ENCODE data around the gene NETO1. TPM values are rescaled to one million over a fixed set of nuclear protein-coding genes. Genes with fewer than 3 reads are reported as not detected.

The NETO1 gene
- total RNA-seq, 4 donors from 2014 or later: 0.47 to 7.6 TPM; not detected in 2

DNA sequence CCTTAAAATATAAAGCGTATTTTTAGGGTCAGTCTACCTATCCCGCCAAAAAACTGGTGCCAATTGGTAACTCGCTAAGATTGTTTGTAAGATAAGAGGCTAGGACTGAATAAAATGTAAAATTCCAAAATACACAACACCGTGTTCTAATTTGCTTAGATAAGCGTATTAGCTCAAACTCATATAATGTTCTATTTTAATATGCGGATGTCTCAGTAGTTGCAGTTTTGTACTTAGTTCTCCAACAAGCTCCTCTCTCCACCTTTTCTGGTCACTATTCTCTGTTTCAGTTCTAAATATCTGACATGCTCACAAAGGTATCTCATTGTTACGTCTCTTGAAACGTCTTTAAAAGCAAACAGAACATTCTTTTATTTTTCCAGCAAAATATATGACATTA is 24.0 kb downstream of the NETO1 start:
- no peak for TF ChIP-seq POLR2A (IDR thresholded peaks at IDR 0.05)
- TF ChIP-seq POLR2AphosphoS5 (IDR thresholded peaks at IDR 0.05): no peak
- no peak for TF ChIP-seq EP300 (IDR thresholded peaks at IDR 0.05)
- TF ChIP-seq, protein P1, sequence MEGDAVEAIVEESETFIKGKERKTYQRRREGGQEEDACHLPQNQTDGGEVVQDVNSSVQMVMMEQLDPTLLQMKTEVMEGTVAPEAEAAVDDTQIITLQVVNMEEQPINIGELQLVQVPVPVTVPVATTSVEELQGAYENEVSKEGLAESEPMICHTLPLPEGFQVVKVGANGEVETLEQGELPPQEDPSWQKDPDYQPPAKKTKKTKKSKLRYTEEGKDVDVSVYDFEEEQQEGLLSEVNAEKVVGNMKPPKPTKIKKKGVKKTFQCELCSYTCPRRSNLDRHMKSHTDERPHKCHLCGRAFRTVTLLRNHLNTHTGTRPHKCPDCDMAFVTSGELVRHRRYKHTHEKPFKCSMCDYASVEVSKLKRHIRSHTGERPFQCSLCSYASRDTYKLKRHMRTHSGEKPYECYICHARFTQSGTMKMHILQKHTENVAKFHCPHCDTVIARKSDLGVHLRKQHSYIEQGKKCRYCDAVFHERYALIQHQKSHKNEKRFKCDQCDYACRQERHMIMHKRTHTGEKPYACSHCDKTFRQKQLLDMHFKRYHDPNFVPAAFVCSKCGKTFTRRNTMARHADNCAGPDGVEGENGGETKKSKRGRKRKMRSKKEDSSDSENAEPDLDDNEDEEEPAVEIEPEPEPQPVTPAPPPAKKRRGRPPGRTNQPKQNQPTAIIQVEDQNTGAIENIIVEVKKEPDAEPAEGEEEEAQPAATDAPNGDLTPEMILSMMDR (IDR thresholded peaks at IDR 0.05): no peak
- DNase-seq (ENCODE audit: low spot score in 2 of 2): no peak
- no peaks in the 10 kb centered on the region for H3K27me3 ChIP-seq
- no peak overlapping the region for H3K4me3 ChIP-seq
- no peaks in the 10 kb centered on the region for H3K4me1 ChIP-seq
- no peaks in the 10 kb centered on the region for H3K9me3 ChIP-seq
- H3K36me3 ChIP-seq: no peaks in the 10 kb centered on the region
- 82% methylated on average over 8 of the region's 8 CpGs for WGBS
- no peak overlapping the region for H3K27ac ChIP-seq

DNA sequence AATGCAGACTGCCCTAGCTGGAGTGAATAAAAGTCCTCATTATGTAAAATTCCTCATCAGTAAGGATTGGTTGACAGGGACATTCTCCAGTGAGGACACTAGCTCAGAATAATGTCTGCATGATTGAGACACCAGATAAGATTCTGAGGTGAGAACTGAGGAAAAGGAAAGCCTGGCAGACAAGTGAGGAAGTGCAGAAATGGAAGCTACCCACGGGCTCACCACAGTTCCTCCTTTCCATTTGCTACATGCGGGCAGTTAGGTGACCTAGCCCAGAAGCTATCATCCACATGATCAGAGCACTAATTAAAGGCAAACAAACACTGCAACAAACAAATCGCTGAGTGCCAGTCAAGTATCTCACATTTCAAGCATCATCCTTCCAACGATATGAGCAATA is 27.7 kb downstream of the NETO1 start:
- Histone ChIP-seq H3K4me1 (no peaks in the 10 kb centered on the region), H3K27me3 (no peaks in the 10 kb centered on the region), H3K36me3 (no peaks in the 10 kb centered on the region), H3K4me3 (no peak overlapping the region), H3K27ac (no peak overlapping the region), H3K9me3 (no peaks in the 10 kb centered on the region)
- TF ChIP-seq EP300 (IDR thresholded peaks at IDR 0.05) (no peak), POLR2A (IDR thresholded peaks at IDR 0.05) (no peak), POLR2AphosphoS5 (IDR thresholded peaks at IDR 0.05) (no peak)
- TF ChIP-seq, protein P1 (IDR thresholded peaks at IDR 0.05): no peak
- DNase-seq (ENCODE audit: low spot score in 2 of 2): no peak
- 27% methylated on average over 4 of the region's 4 CpGs for WGBS

DNA sequence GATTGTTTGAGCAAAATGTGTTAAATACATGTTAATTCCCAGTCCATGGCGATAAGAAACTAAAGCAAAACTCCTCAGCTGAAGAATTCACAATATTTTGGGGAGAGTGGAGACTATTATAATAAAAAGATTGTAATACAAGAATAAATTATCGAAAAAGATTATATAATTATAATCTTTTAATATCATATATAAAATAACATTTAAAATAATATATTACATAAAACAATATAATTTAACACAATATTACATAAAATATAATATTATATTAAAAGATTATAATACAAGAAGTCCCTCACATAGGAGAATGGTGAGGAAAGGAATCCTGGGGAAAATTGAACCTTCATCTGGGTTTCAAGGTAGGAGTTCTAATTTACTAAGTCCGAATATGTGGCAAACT is 33.1 kb downstream of the NETO1 start:
- TF ChIP-seq POLR2A (IDR thresholded peaks at IDR 0.05): no peak
- no peak for TF ChIP-seq EP300 (IDR thresholded peaks at IDR 0.05)
- TF ChIP-seq, protein P1 (IDR thresholded peaks at IDR 0.05): no peak
- TF ChIP-seq POLR2AphosphoS5 (IDR thresholded peaks at IDR 0.05): no peak
- WGBS: 81% methylated on average over 3 of the region's 3 CpGs
- no peaks in the 10 kb centered on the region for H3K9me3 ChIP-seq
- H3K27me3 ChIP-seq: no peaks in the 10 kb centered on the region
- no peak overlapping the region for H3K4me3 ChIP-seq
- H3K4me1 ChIP-seq: no peaks in the 10 kb centered on the region
- no peak overlapping the region for H3K27ac ChIP-seq
- no peak for DNase-seq (ENCODE audit: low spot score in 2 of 2)
- H3K36me3 ChIP-seq: no peaks in the 10 kb centered on the region

- 91% methylated on average over 7 of the region's 7 CpGs for WGBS
- no peak for TF ChIP-seq EP300 (IDR thresholded peaks at IDR 0.05)
- TF ChIP-seq POLR2AphosphoS5 (IDR thresholded peaks at IDR 0.05): no peak
- TF ChIP-seq POLR2A (IDR thresholded peaks at IDR 0.05): no peak
- TF ChIP-seq, protein P1 (IDR thresholded peaks at IDR 0.05): no peak
Observed at GRCh38 chr18:72833471-72833870, 34.3 kb downstream of the NETO1 start.

DNA sequence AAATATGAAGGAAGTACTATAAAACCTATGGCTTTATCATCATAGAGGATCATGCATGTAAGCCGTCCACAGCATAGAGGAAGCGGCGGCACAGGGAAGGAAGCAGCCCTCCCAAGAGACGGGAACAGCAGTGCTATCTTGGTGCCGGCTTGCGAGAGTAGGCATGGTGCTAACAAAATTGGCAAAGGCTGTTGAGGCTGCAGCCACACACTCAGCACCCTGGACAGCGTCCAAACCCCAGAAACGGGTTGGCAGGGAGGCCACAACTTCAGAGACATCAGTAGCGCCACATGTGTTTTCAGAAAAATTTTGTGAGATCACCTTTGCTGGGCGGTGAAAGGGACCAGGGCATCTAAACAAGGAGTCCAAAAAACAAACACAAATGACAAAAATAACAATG is 37.7 kb downstream of the NETO1 start:
- Histone ChIP-seq H3K4me1 (no peaks in the 10 kb centered on the region), H3K27ac (no peak overlapping the region), H3K4me3 (no peak overlapping the region), H3K9me3 (no peaks in the 10 kb centered on the region), H3K27me3 (no peaks in the 10 kb centered on the region), H3K36me3 (no peaks in the 10 kb centered on the region)
- WGBS: 31% methylated on average over 10 of the region's 10 CpGs
- no peak for TF ChIP-seq POLR2A (IDR thresholded peaks at IDR 0.05)
- no peak for TF ChIP-seq POLR2AphosphoS5 (IDR thresholded peaks at IDR 0.05)
- TF ChIP-seq EP300 (IDR thresholded peaks at IDR 0.05): no peak
- TF ChIP-seq, protein P1 (IDR thresholded peaks at IDR 0.05): no peak
- no peak for DNase-seq (ENCODE audit: low spot score in 2 of 2)

More at GRCh38 chr18:72833471-72833870, 34.3 kb downstream of the NETO1 start:
- no peaks in the 10 kb centered on the region for H3K36me3 ChIP-seq
- no peak overlapping the region for H3K4me3 ChIP-seq
- H3K27ac ChIP-seq: no peak overlapping the region
- no peak for DNase-seq (ENCODE audit: low spot score in 2 of 2)
- H3K4me1 ChIP-seq: no peaks in the 10 kb centered on the region
- H3K27me3 ChIP-seq: no peaks in the 10 kb centered on the region
- no peaks in the 10 kb centered on the region for H3K9me3 ChIP-seq
